Heart left ventricle (tissue), 16 donors: ENCODE measurements around the gene OGDH. TPM values are rescaled to one million over a fixed set of nuclear protein-coding genes. Genes with fewer than 3 reads are reported as not detected.

Experiments
- ATAC-seq, 4 donors: fragments of 200-7000 bp; cut with Tn5 transposase; one replicate each; pipeline ENCODE4 v1.9.1; 2020 to 2022; ENCODE audit warnings: moderate library complexity in 4 of 4, mild to moderate bottlenecking in 3 of 4, moderate number of reproducible peaks in 1 of 4
- DNase-seq, 5 donors: peaks; one replicate each; pipeline ENCODE4 v3.0.0-alpha.2; 2020
- H3K27ac ChIP-seq, 12 donors: fragments of 200-600 bp; sonication (generic) in 4 of 12; one replicate each; pipeline versions ENCODE4 v1.5.0 to v1.8.0; 2016 to 2022; ENCODE audit warnings: mild to moderate bottlenecking in 2 of 12
- H3K27me3 ChIP-seq, 9 donors: fragments of 200-600 bp; sonication (generic) in 2 of 9; one replicate each; pipeline versions ENCODE4 v1.5.1 to v1.8.0; 2016 to 2022; ENCODE audit warnings: mild to moderate bottlenecking in 3 of 9
- H3K36me3 ChIP-seq, 9 donors: fragments of 200-600 bp; sonication (generic) in 2 of 9; one replicate each; pipeline versions ENCODE4 v1.5.0 to v1.8.0; 2018 to 2022; ENCODE audit warnings: mild to moderate bottlenecking in 2 of 9
- H3K4me1 ChIP-seq, 12 donors: fragments of 200-600 bp; sonication (generic) in 4 of 12; one replicate each; pipeline versions ENCODE4 v1.5.0 to v1.8.0; 2016 to 2022; ENCODE audit warnings: mild to moderate bottlenecking in 3 of 12
- H3K4me3 ChIP-seq, 12 donors: fragments of 200-600 bp; sonication (generic) in 4 of 12; one replicate each; pipeline versions ENCODE4 v1.5.0 to v1.8.0; 2017 to 2022; ENCODE audit warnings: mild to moderate bottlenecking in 9 of 12, moderate library complexity in 4 of 12
- H3K9me3 ChIP-seq, 12 donors: fragments of 200-600 bp; sonication (generic) in 4 of 12; one replicate each; pipeline versions ENCODE4 v1.5.0 to v1.8.0; 2016 to 2022; ENCODE audit warnings: mild to moderate bottlenecking in 1 of 12
- CTCF ChIP-seq, 12 donors: fragments of 200-600 bp; sonication (generic) in 4 of 12; IDR thresholded peaks; one replicate each; pipeline versions ENCODE4 v1.5.0 to v1.8.0; 2018 to 2022; ENCODE audit warnings: antibody characterized with exemption in 12 of 12, mild to moderate bottlenecking in 5 of 12
- POLR2A ChIP-seq, 2 donors: fragments of 450-650 bp; IDR thresholded peaks; one replicate each; pipeline ENCODE4 v1.6.1; 2017; ENCODE audit warnings: antibody characterized with exemption in 2 of 2, mild to moderate bottlenecking in 2 of 2, moderate library complexity in 2 of 2
- WGBS, 4 donors: extraction: QIAGEN DNeasy Blood & Tissue Kit in 2 of 4; methylation state at CpG; one replicate each; pipeline versions ENCODE4 v1.1.5 to v1.1.7; 2013 to 2018; 5-methylcytosine and 5-hydroxymethylcytosine counted together
- intact Hi-C, 10 donors: fragments of 100-400 bp; cut with DNase I; formaldehyde crosslinking; loops; one replicate each; pipeline versions ENCODE4 v1.11.1 to v1.14.2; 2022
- polyA plus RNA-seq, 2 donors: library from polyadenylated mRNA; stranded (reverse); fragments of 200-250 nt; gene quantifications; one replicate each; pipeline ENCODE4 v1.2.3, GENCODE V29; 2013
- total RNA-seq, 9 donors: library from RNA; depleted of rRNA in 2 of 9; stranded (reverse); fragments of >200 nt in 2 of 9; fragmentation: NEBNext Ultra II Directional in 3 of 9; extraction: Animal tissue kit (Norgen Biotek cat#: 25700) in 3 of 9; gene quantifications; one replicate each; pipeline versions ENCODE4 v1.1.0 to v1.2.4, GENCODE V29; 2016 to 2023
- donor health status: ischemic (EF 13 %, LVEDD 7.1; RV severe dilation, severe dysfunction).
- donor health status: healthy with polysubstance abuse.
- donor health status: DM: no; HTN: yes; CAD: no.
- donor health status: DM: no; HTN: no; CAD: no.
- donor health status: ischemic (EF 25% LVEDD 6.9; RV normal size, moderate dysfunction).
- donor health status: ischemic (EF 25% LVEDD 5.7; RV mildly dilated, moderate dysfunction).
- donor health status: healthy.
- donor health status: DM: yes; HTN: yes; CAD: no.
- donor health status: ischemic (EF 35%, LVEDD 5.7; RV mildly dilated, moderate dysfunction).
- donor health status: nonischemic (EF 11% LVEDD 7.7; RV severe dilation, severe dysfunction).
- donor health status: DM: yes; HTN: yes; CAD: no.
- donor health status: PGD.
- donor health status: ischemic (EF 29% LVEDD 5.4; RV normal size, mild dysfunction).
- donor health status: nonischemic (EF 23%, LVEDD 6.1; RV moderate dilation, normal function).

OGDH gene
- total and polyA plus RNA-seq, 11 donors: 247 to 789 (median 633) TPM

- TF ChIP-seq CTCF (IDR thresholded peaks at IDR 0.05): no peak
- no peak for TF ChIP-seq POLR2A (IDR thresholded peaks at IDR 0.05)
- intact Hi-C loops: no loop called here
- Histone ChIP-seq H3K4me3 (no peak overlapping the region), H3K9me3 (no peaks in the 10 kb centered on the region), H3K36me3 (peaks cover 0 to 5% (median 0%) of the 10 kb centered on the region in 9 donors), H3K27me3 (no peaks in the 10 kb centered on the region), H3K27ac (peak overlapping the region in 11 of 12 donors; percentile 66 to 97 (median 86)), H3K4me1 (peaks cover 9 to 100% (median 82%) of the 10 kb centered on the region in 12 donors)
- ATAC-seq: no peak
- 74 to 82% (median 78%) methylated on average over 3 of the region's 3 CpGs for WGBS, 4 donors
- DNase-seq: no peak
Observed at GRCh38 chr7:44636041-44636584, 29.7 kb downstream of the OGDH start.

GRCh38 chr7:44636926-44637325, 30.5 kb downstream of the OGDH start:
- intact Hi-C loops: no loop called here
- WGBS, 4 donors: 93 to 97% (median 96%) methylated on average over 2 of the region's 2 CpGs
- Histone ChIP-seq H3K4me1 (peaks cover 9 to 100% (median 87%) of the 10 kb centered on the region in 12 donors), H3K4me3 (no peak overlapping the region), H3K27me3 (no peaks in the 10 kb centered on the region), H3K9me3 (no peaks in the 10 kb centered on the region), H3K36me3 (peaks cover 0 to 4% (median 0%) of the 10 kb centered on the region in 9 donors), H3K27ac (peak overlapping the region in 10 of 12 donors; percentile 76 to 97 (median 86))
- DNase-seq: no peak
- no peak for ATAC-seq
- no peak for TF ChIP-seq CTCF (IDR thresholded peaks at IDR 0.05)
- TF ChIP-seq POLR2A (IDR thresholded peaks at IDR 0.05): no peak

GRCh38 chr7:44637788-44638594, 31.6 kb downstream of the OGDH start:
- DNase-seq (peak in 2 of 5 donors; percentile 54 to 72), ATAC-seq (peak in 3 of 4 donors; percentile 12 to 53 (median 48))
- intact Hi-C loops: no loop called here
- Histone ChIP-seq H3K36me3 (peaks cover 0 to 4% (median 0%) of the 10 kb centered on the region in 9 donors), H3K27ac (peak overlapping the region; percentile 52 to 97 (median 86)), H3K4me1 (peaks cover 9 to 93% (median 82%) of the 10 kb centered on the region in 12 donors), H3K9me3 (no peaks in the 10 kb centered on the region), H3K27me3 (no peaks in the 10 kb centered on the region), H3K4me3 (peak overlapping the region in 1 of 12 donors; percentile 18)
- 55 to 63% (median 57%) methylated on average over 8 of the region's 8 CpGs for WGBS, 4 donors
- TF ChIP-seq CTCF (IDR thresholded peaks at IDR 0.05) (no peak), POLR2A (IDR thresholded peaks at IDR 0.05) (no peak)
